Epithelial cell of esophagus (primary cell): ENCODE measurements around the gene OR8I2.
"Not testable (repeated sequence)": the region's sequence is repeated elsewhere in the genome, so short reads cannot be mapped to it uniquely, and the experiment has no call there.

ENCODE experiments used
- DNase-seq: peaks from one replicate; pipeline ENCODE4 v3.0.0; 2010; ENCODE audit warnings: low read depth
- H3K4me3 ChIP-seq: 2 replicates; pipeline ENCODE4 v1.5.1; 2011; ENCODE audit warnings: mild to moderate bottlenecking, low read length, control low read depth
- CTCF ChIP-seq: IDR thresholded peaks from 2 replicates; pipeline ENCODE4 v1.5.1; 2011; ENCODE audit warnings: low read depth, mild to moderate bottlenecking, low read length, control low read depth, inconsistent platforms; ENCODE audit not compliant: insufficient read depth; ENCODE audit errors: missing control alignments

Gene OR8I2

DNA sequence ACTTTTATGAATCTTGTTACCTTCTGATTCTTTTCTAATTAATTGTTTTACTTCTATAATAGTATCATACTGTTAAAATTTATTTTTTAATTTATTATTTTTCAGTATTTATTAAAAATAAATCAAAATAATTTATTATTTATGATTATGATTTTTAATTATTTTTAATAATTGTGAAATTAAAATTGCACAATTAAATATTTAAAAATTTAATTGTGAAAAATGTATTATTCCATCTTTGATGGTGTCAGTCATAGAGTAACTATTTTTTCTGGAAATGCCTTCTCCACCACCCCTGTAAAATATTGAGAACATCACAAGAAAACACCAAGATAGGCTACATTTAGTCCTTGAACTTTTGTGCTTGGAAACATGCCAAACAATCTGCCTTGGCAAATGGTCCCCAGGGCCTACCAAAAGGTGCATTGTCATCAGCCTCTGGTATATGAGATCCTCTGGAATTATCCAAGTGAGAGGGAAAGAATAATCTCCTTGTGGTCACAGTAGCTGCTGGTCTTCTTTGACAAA, 10.2 kb downstream of the OR8I2 start, which contains the start of gene OR8H2:
Gene OR8H2 (plus strand): TSS at position 478 of the 528 bp plus-strand sequence. CDS start 1,356 bp downstream, outside the sequence.
- H3K4me3 ChIP-seq: no peak within 1 kb of the TSS
- DNase-seq: no peak
- no peak for TF ChIP-seq CTCF

DNA sequence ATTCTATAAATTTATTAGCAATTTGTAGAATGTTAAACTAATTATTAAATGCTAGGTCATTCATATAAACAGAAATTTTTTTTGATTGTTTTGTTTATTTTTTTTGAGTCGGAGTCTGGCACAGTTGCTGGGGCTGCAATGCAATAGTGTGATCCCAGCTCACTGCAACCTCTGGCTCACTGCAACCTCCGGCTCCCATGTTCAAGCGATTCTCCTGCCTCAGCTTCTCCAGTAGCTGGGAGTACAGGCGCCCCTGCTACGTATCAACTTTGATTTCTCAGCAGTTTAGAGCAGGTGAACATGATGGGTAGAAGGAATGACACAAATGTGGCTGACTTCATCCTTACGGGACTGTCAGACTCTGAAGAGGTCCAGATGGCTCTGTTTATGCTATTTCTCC, 29.0 kb downstream of the OR8I2 start, which contains the start of gene OR8H3:
Gene OR8H3 (plus strand): TSS at position 301 of the 400 bp plus-strand sequence. CDS start 0 bp downstream, at position 301.
- no peak for TF ChIP-seq CTCF
- no peak within 1 kb of the TSS for H3K4me3 ChIP-seq
- DNase-seq: no peak

- no peak within 1 kb of the TSS for H3K4me3 ChIP-seq
- no peak for TF ChIP-seq CTCF
- no peak for DNase-seq
Measured at GRCh38 chr11:56140151-56140661, 47.1 kb downstream of the OR8I2 start, which contains the start of gene OR8J3. Gene OR8J3, minus strand, starts transcription at chr11:56140201. Its CDS starts 2,483 bp downstream, at chr11:56137718.

DNA sequence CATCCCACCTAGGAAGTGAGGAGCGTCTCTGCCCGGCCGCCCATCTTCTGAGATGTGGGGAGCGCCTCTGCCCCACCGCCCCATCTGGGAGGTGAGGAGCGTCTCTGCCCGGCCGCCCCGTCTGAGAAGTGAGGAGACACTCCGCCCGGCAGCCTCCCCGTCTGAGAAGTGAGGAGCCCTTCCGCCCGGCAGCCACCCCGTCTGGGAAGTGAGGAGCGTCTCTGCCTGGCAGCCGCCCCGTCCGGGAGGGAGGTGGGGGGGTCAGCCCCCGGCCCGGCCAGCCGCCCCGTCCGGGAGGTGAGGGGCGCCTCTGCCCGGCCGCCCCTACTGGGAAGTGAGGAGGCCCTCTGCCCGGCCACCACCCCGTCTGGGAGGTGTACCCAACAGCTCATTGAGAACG, 50.6 kb downstream of the OR8I2 start:
- not testable (repeated sequence) for H3K4me3 ChIP-seq, DNase-seq
